ENCODE measurements around the gene DDX51. TPM values are rescaled to one million over a fixed set of nuclear protein-coding genes. Genes with fewer than 3 reads are reported as not detected.

The DDX51 gene
- total RNA-seq, 6 experiments from 2014 or later: 13.8 to 18.3 (median 16.8) TPM

GRCh38 chr12:132147423-132148367 is 3.6 kb upstream of the DDX51 start:
- no peak overlapping the region for H3K4me3 Mint-ChIP-seq
- H3K4me1 Mint-ChIP-seq (ENCODE audit: low read depth): peaks cover 25% of the 10 kb centered on the region
- peaks cover 2% of the 10 kb centered on the region for H3K27me3 Mint-ChIP-seq (ENCODE audit: insufficient read depth)
- H3K36me3 Mint-ChIP-seq (ENCODE audit: low read depth): peaks cover 6% of the 10 kb centered on the region; the same call in 1 of the 2 replicates
- TF ChIP-seq CTCF (IDR thresholded peaks at IDR 0.05): no peak
- H3K27ac Mint-ChIP-seq: no peak overlapping the region
- DNase-seq: no peak
- no peaks in the 10 kb centered on the region for H3K9me3 Mint-ChIP-seq

- H3K36me3 Mint-ChIP-seq (ENCODE audit: low read depth): peaks cover 6% of the 10 kb centered on the region; the same call in 1 of the 2 replicates
- TF ChIP-seq CTCF (IDR thresholded peaks at IDR 0.05): no peak
- no peaks in the 10 kb centered on the region for H3K9me3 Mint-ChIP-seq
- DNase-seq: no peak
- H3K27ac Mint-ChIP-seq: no peak overlapping the region
- peaks cover 2% of the 10 kb centered on the region for H3K27me3 Mint-ChIP-seq (ENCODE audit: insufficient read depth)
- no peak overlapping the region for H3K4me3 Mint-ChIP-seq
- H3K4me1 Mint-ChIP-seq (ENCODE audit: low read depth): peaks cover 30% of the 10 kb centered on the region
Observed at GRCh38 chr12:132146772-132147422, 2.8 kb upstream of the DDX51 start.

GRCh38 chr12:132146098-132146497 is 2.0 kb upstream of the DDX51 start:
- Mint-ChIP-seq H3K27ac (no peak overlapping the region), H3K9me3 (no peaks in the 10 kb centered on the region), H3K36me3 (ENCODE audit: low read depth) (peaks cover 6% of the 10 kb centered on the region; the same call in 1 of the 2 replicates), H3K4me1 (ENCODE audit: low read depth) (peaks cover 30% of the 10 kb centered on the region), H3K27me3 (ENCODE audit: insufficient read depth) (peaks cover 2% of the 10 kb centered on the region), H3K4me3 (peak overlapping the region; percentile 33)
- no peak for DNase-seq
- no peak for TF ChIP-seq CTCF (IDR thresholded peaks at IDR 0.05)

- Mint-ChIP-seq H3K4me1 (ENCODE audit: low read depth) (peaks cover 30% of the 10 kb centered on the region), H3K9me3 (no peaks in the 10 kb centered on the region), H3K4me3 (peak overlapping the region; percentile 90), H3K27ac (peak overlapping the region; percentile 72; the same call in 1 of the 2 replicates), H3K27me3 (ENCODE audit: insufficient read depth) (peaks cover 2% of the 10 kb centered on the region), H3K36me3 (ENCODE audit: low read depth) (peaks cover 6% of the 10 kb centered on the region; the same call in 1 of the 2 replicates)
- no peak for DNase-seq
- TF ChIP-seq CTCF (IDR thresholded peaks at IDR 0.05): no peak
Observed at GRCh38 chr12:132145334-132145733, 1.2 kb upstream of the DDX51 start.

DNA sequence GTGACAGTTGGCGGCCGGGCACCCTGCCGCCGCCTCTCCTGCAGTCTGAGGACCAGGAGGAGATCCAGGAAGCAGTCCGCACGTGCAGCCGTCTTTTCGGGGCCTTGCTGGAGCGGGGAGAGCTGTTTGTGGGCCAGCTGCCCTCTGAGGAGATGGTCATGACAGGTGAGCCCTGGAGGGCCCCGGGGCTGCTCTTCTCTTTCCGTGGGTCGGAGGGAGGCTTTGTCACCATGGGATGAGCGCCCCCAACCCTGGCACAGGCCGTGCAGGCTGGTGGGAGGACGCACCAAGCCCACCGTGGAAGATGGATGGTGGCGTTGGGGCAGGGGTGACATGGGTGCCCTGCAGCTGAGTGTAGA is 670 bp upstream of the DDX51 start:
- no peak for DNase-seq
- H3K4me3 Mint-ChIP-seq: peak overlapping the region; percentile 90
- peaks cover 30% of the 10 kb centered on the region for H3K4me1 Mint-ChIP-seq (ENCODE audit: low read depth)
- peaks cover 6% of the 10 kb centered on the region; the same call in 1 of the 2 replicates for H3K36me3 Mint-ChIP-seq (ENCODE audit: low read depth)
- peaks cover 2% of the 10 kb centered on the region for H3K27me3 Mint-ChIP-seq (ENCODE audit: insufficient read depth)
- no peaks in the 10 kb centered on the region for H3K9me3 Mint-ChIP-seq
- no peak for TF ChIP-seq CTCF (IDR thresholded peaks at IDR 0.05)
- H3K27ac Mint-ChIP-seq: peak overlapping the region; percentile 72

Data from HFFc6 (cell line).